GM12878 (cell line): Measurements from ENCODE around the gene NUP50. TPM values are rescaled to one million over a fixed set of nuclear protein-coding genes. Genes with fewer than 3 reads are reported as not detected.

Source experiments
- BMI1 ChIP-seq: fragments of 450-650 bp; IDR thresholded peaks from 2 replicates; pipeline ENCODE4 v1.6.1; 2016; ENCODE audit warnings: mild to moderate bottlenecking, moderate library complexity, borderline replicate concordance
- CBFB ChIP-seq: IDR thresholded peaks from 2 replicates; pipeline ENCODE4 v1.6.1; 2016; ENCODE audit warnings: antibody characterized with exemption, low read depth
- CHD1 ChIP-seq: IDR thresholded peaks from 2 replicates; pipeline ENCODE4 v1.6.1; 2012; ENCODE audit warnings: low read depth, low read length, improper control_type of control experiment
- CHD2 ChIP-seq: IDR thresholded peaks from 2 replicates; pipeline ENCODE4 v1.6.1; 2011; ENCODE audit warnings: low read depth, low read length, improper control_type of control experiment, borderline replicate concordance
- DPF2 ChIP-seq: fragments of 450-650 bp; IDR thresholded peaks from 2 replicates; pipeline ENCODE4 v1.6.1; 2017; ENCODE audit warnings: mild to moderate bottlenecking
- E2F8 ChIP-seq: fragments of 450-650 bp; IDR thresholded peaks from 2 replicates; pipeline ENCODE4 v1.6.1; 2018; ENCODE audit warnings: mild to moderate bottlenecking, low read depth, moderate library complexity; ENCODE audit not compliant: partially characterized antibody
- EED ChIP-seq: sonication (generic); IDR thresholded peaks from 2 replicates; pipeline ENCODE4 v1.6.1; 2016; ENCODE audit warnings: antibody characterized with exemption, low read depth
- FOXM1 ChIP-seq: IDR thresholded peaks from 2 replicates; pipeline ENCODE4 v1.6.1; 2012; ENCODE audit warnings: low read depth, mild to moderate bottlenecking, inconsistent platforms, low read length, moderate library complexity
- GABPA ChIP-seq: IDR thresholded peaks from 2 replicates; pipeline ENCODE4 v1.6.1; 2014; ENCODE audit warnings: antibody characterized with exemption, low read depth, mild to moderate bottlenecking, inconsistent platforms
- HCFC1 ChIP-seq: fragments of 150-350 bp; IDR thresholded peaks from 2 replicates; pipeline ENCODE4 v1.6.1; 2014; ENCODE audit warnings: low read length
- IKZF2 ChIP-seq, 2 experiments: fragments of 450-650 bp; IDR thresholded peaks; 2 replicates each; pipeline ENCODE4 v1.6.1; 2017; ENCODE audit warnings: mild to moderate bottlenecking in 2 of 2, moderate library complexity in 2 of 2
- MXI1 ChIP-seq: fragments of 150-350 bp; IDR thresholded peaks from 2 replicates; pipeline ENCODE4 v1.6.1; 2011; ENCODE audit warnings: low read depth, mild to moderate bottlenecking, inconsistent platforms, low read length, improper control_type of control experiment
- NBN ChIP-seq: fragments of 450-650 bp; IDR thresholded peaks from 2 replicates; pipeline ENCODE4 v1.6.1; 2016
- NFXL1 ChIP-seq: fragments of 450-650 bp; IDR thresholded peaks from 2 replicates; pipeline ENCODE4 v1.6.1; 2017; ENCODE audit warnings: antibody characterized with exemption, mild to moderate bottlenecking, borderline replicate concordance
- PAX8 ChIP-seq: fragments of 450-650 bp; IDR thresholded peaks from 2 replicates; pipeline ENCODE4 v1.6.1; 2017; ENCODE audit warnings: mild to moderate bottlenecking, moderate library complexity
- POU2F2 ChIP-seq: IDR thresholded peaks from 3 replicates; pipeline ENCODE4 v1.6.1; 2011; ENCODE audit warnings: low read depth, mild to moderate bottlenecking, low read length, borderline replicate concordance
- RAD51 ChIP-seq: fragments of 450-650 bp; IDR thresholded peaks from 2 replicates; pipeline ENCODE4 v1.6.1; 2016; ENCODE audit warnings: moderate library complexity, mild to moderate bottlenecking, inconsistent platforms
- RFX5 ChIP-seq: IDR thresholded peaks from 2 replicates; pipeline ENCODE4 v1.6.1; 2011; ENCODE audit warnings: low read depth, low read length, improper control_type of control experiment
- SIN3A ChIP-seq: IDR thresholded peaks from 2 replicates; pipeline ENCODE4 v1.6.1; 2012; ENCODE audit warnings: low read depth, low read length, improper control_type of control experiment
- SP1 ChIP-seq: IDR thresholded peaks from one replicate; pipeline ENCODE4 v1.6.1; 2011; ENCODE audit warnings: low read depth, low read length
- SPI1 ChIP-seq: IDR thresholded peaks from 2 replicates; pipeline ENCODE4 v1.6.1; 2011; ENCODE audit warnings: low read depth, mild to moderate bottlenecking, low read length, moderate library complexity, borderline replicate concordance; ENCODE audit not compliant: insufficient read depth
- ZBTB4 ChIP-seq: fragments of 450-650 bp; formaldehyde crosslinking; IDR thresholded peaks from 2 replicates; pipeline ENCODE4 v1.4.0; 2022; ENCODE audit warnings: mild to moderate bottlenecking, moderate library complexity
- ZNF24 ChIP-seq: fragments of 450-650 bp; IDR thresholded peaks from 2 replicates; pipeline ENCODE4 v1.6.1; 2017; ENCODE audit warnings: antibody characterized with exemption, mild to moderate bottlenecking
- polyA plus RNA-seq, 11 experiments: library from polyadenylated mRNA; depleted of rRNA in 4 of 11; unstranded in 6 of 11; stranded (reverse) in 5 of 11; fragments of >200 nt; fragmentation: Nextera tagmentation in 4 of 11; fragmentation: Illumina TruSeq in 1 of 11; extraction: Ambion mirVana in 4 of 11; extraction: Trizol in 1 of 11; gene quantifications; 1 replicate in 1 of 11; 2 replicates in 10 of 11; pipeline versions ENCODE4 v1.2.1 to v1.2.3, GENCODE V29; 2011 to 2016; ENCODE audit warnings: inconsistent platforms in 2 of 11, missing spikeins in 2 of 11, low read depth in 1 of 11
- total RNA-seq, 4 experiments: library from RNA; depleted of rRNA in 3 of 4; stranded (reverse); fragments of >200 nt in 3 of 4; fragmentation: Illumina TruSeq in 1 of 4; extraction: Trizol in 1 of 4; gene quantifications; 2 replicates each; pipeline versions ENCODE4 v1.2.1 to v1.2.3, GENCODE V29; 2013 to 2021
- TF ChIP-seq, protein P1 (sequence below), 3 experiments: IDR thresholded peaks in 2 of 3; conservative IDR thresholded peaks in 1 of 3; 2 replicates each; pipeline ENCODE4 v1.5.1; 2011; ENCODE audit warnings: low read depth in 3 of 3, low read length in 3 of 3, mild to moderate bottlenecking in 3 of 3, control low read depth in 2 of 3, moderate library complexity in 2 of 3, inconsistent platforms in 1 of 3, mixed read lengths in 1 of 3; ENCODE audit not compliant: control insufficient read depth in 2 of 3, insufficient read depth in 1 of 3; ENCODE audit errors: extremely low read depth in 1 of 3

NUP50 gene
- total and polyA plus RNA-seq, 10 of the 15 experiments (the other 5 are each of a cell fraction or from before 2014, with no cell fraction given), result 36.8 to 125 (median 78.8) TPM

DNA sequence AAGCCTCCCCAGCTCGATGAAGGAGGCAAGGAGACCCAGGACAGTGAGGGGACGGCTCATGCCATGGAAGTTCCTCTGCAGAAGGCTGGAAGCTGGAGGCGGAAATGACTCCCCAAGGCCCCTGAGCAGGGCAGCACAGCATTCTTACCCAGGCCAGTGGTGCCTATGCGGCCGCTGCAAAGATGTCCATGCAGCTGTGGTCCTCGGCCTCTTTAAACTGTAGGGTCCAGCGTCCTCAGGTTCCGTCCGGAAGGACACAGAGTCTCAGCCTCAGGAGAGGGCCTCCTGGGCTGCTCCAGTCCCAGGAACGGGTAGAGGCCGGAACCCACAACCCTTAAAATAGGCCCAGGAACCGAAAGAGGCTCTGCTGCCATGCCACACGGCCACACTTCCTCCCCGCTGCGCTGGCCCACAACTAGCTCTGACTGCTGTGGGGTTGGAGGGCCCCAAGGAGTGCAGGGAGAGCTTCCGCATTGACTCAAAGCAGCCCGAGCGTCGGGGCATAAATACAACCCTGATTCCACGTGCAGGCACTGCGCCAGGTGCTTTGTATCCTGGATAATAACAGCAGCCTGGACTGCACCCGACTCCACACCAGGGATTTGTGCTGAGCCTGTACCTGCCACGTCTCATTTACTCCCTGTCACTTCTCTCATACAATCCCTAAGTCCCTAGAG, 71.5 kb downstream of the NUP50 start (continued):
- TF ChIP-seq RAD51 (0 out of 2 replicates have a peak, but pooled peaks have one; percentile 21), IKZF2 (IDR thresholded peaks at IDR 0.05) (peak; percentile 88 to 89), NFXL1 (no peak), HCFC1 (no peak), DPF2 (peak; percentile 84), CHD2 (0 out of 2 replicates have a peak, but pooled peaks have one; percentile 23), BMI1 (no peak), CHD1 (no peak), FOXM1 (peak; percentile 68), RFX5 (no peak), SPI1 (peak; percentile 93), PAX8 (no peak), SIN3A (peak; percentile 40), ZBTB4 (no peak), E2F8 (no peak), POU2F2 (peak; percentile 32; the same call in 2 of the 3 replicates), EED (peak; percentile 99), NBN (peak; percentile 76; the same call in 1 of the 2 replicates), CBFB (peak; percentile 93), MXI1 (peak; percentile 86), SP1 (peak; percentile 88), ZNF24 (no peak), GABPA (no peak)
- TF ChIP-seq, protein P1, sequence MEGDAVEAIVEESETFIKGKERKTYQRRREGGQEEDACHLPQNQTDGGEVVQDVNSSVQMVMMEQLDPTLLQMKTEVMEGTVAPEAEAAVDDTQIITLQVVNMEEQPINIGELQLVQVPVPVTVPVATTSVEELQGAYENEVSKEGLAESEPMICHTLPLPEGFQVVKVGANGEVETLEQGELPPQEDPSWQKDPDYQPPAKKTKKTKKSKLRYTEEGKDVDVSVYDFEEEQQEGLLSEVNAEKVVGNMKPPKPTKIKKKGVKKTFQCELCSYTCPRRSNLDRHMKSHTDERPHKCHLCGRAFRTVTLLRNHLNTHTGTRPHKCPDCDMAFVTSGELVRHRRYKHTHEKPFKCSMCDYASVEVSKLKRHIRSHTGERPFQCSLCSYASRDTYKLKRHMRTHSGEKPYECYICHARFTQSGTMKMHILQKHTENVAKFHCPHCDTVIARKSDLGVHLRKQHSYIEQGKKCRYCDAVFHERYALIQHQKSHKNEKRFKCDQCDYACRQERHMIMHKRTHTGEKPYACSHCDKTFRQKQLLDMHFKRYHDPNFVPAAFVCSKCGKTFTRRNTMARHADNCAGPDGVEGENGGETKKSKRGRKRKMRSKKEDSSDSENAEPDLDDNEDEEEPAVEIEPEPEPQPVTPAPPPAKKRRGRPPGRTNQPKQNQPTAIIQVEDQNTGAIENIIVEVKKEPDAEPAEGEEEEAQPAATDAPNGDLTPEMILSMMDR (IDR thresholded peaks at IDR 0.05 in 2 of 3, conservative IDR thresholded peaks at IDR 0.05 in 1 of 3; ENCODE audit: control insufficient read depth in 2 of 3, extremely low read depth in 1 of 3, insufficient read depth in 1 of 3, low read depth in 3 of 3, low read length in 3 of 3), result no peak
